GM21737 (cell line): ENCODE measurements around the gene KLK10.

Experiments
- ATAC-seq: cut with Tn5 transposase; IDR thresholded peaks from one replicate; pipeline ENCODE4 v1.9.1; 2021; ENCODE audit warnings: mild to moderate bottlenecking, moderate library complexity; ENCODE audit not compliant: unreplicated experiment

Gene KLK10, protein sequence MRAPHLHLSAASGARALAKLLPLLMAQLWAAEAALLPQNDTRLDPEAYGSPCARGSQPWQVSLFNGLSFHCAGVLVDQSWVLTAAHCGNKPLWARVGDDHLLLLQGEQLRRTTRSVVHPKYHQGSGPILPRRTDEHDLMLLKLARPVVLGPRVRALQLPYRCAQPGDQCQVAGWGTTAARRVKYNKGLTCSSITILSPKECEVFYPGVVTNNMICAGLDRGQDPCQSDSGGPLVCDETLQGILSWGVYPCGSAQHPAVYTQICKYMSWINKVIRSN

DNA sequence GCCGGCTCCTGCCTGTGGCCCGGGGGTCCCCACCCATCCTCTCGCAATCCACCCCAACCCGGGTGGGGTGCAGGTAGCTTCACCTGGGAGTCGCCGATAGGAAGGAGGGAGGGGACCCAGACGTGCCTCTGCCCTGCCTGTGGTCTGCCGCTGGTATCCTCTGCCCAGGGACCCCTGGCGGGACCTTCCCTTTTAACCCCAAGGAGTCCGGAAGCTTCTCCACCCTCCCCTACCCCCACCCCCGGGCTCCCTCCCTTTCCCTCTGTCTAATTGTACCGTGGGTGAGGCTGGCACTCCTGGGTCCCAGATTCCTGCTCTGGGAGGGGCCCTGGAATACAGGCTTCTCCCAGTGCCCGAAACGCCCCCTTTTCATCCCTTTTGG lies at the start of gene KLK10:
TSS of gene KLK10 (minus strand) at position 166 of the 382 bp plus-strand sequence. CDS start 579 bp downstream, outside the sequence.
- ATAC-seq, result no peak

DNA sequence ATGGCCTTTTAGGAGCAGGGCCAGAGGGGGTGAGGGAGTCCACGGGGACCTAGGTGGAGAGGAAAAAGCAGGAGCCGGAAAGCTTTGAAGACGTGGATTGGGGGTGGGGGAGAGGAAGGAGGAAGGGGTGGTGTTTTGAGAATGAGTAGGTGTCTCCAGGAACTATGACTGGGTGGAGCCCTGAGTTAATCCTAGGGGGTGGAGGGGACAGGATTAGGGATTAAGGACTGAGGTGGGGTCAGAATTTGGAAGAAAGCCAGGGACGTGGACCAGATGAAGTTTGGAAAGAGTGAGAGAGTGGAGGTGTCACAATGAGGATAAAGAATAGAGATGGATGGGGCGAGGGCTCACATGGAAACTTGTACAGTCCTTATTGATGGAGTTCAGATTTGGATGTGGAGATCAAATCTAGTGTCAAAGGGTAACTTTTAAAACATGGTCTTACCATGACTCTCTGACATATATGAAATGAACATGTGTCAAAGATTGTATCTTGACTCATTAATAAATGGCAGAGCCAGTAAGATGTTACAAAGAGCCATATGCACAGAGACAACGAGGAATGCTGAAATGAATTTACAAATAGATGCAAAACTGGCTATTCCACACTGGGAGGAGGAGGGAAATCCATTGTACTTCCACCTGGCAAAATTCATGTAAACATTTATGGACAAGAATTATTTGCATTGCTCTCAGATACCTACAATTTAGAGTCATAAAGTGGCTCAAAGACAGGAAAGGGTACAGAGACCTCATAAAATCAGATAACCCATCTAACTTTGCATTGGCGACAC lies 47.1 kb upstream of the KLK10 start:
- no peak for ATAC-seq

DNA sequence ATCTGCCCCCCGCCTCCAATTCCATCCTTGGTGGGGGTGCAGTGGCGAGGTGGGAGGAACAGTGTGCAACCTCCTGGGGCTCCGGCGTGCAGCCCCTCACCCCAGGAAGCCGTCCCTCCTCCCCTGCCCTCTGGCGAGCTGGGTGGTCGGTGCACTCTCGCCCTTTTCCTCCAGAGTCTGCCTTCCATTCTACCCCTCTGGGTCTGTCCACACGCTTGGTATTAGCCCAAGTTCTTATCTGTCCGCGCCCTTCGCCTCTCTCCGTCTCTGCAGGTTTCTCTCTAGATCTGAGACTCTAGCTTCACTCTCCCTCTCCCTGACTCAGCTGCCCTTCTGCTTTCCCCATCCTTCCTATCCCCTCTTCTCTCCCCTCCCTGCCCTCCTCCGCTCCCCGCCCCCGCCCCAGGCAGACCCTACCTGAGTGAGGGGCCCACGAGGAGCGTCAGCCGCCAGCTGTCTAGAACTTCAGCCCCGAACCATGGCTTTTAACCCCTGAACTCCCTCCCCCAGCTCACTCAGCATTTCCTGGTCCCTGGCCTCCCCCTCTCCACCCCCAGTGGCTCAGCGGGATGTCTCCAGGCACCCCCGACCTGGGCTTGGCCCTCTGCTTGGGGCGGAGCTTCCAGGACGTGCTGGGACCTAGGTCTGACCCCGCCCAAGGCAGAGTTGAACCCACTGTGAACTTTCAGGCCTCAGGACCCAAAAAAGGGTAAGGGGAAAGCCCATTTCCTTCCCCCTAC lies 45.9 kb upstream of the KLK10 start:
- no peak for ATAC-seq

DNA sequence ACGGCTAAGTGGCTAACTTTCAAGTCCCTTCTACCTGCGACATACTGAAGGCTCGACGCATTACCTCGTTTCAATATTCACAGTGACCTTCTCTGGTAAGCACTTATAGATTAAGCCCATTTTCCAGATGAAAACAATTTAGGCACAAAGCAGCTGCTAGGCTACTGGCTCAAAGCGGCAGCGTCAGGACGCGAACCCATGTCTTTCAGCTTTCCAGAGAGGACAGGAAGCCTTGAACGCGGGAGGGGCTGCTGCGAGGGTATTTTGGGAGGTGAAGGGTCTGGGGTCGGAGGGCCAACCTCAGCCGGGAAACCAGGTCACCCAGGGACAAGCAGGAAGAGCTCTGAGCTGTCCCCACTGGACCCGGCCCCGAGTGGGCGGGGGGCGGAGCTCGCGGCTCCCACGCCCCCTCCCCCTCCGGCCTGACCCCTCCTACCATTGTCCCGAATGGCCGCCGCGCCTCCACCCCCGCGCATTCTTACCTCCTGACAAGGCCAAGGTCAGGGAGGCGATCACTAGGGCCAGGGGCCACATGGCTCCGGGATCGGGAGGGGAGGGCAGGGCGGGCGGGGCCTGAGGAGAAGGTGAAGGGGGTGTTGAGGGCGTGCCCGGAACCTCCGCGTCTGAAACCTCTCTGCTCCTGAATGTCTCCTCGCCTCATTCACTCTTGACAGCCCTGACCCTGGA lies 45.2 kb upstream of the KLK10 start, which contains the start of gene KLK13:
TSS of gene KLK13 (minus strand) at position 559 of the 687 bp plus-strand sequence. CDS start at position 534, 25 bp downstream.
- no peak for ATAC-seq

DNA sequence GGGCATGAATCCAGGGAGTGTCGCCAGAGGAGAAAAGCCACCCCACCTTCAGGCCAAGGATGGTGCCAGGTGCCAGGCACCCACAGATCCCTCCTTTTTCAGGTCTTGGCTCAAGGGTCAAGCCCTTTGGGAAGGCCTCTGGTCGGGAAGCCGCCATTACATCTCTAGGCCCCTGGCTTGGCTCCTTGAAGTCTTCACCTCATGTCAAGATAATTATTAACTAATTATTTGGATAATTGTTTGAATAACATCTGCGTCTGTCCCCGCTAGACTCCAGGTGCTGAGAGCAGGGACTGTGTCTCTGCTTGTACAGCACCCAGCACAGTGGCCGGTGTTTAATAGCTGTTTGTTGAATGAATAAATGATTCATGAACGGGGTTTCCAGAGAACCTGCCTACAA lies 44.2 kb upstream of the KLK10 start:
- no peak for ATAC-seq

DNA sequence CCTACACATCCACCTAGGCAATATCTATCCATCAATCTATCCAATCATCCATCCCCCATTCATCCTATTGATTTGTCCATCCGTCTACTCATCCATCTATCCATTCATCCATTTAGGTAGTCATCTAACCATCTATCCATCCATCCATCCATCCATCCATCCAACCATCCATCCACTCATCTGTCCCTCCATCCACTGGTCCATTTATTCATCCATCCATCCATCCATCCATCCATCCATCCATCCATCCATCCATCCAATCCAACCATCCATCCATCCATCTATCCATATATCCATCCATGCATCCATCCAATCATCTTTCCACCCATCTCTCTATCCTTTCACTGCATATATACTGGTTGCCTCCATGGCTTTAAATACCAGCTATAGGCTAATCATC lies 41.5 kb upstream of the KLK10 start:
- ATAC-seq, result no peak

DNA sequence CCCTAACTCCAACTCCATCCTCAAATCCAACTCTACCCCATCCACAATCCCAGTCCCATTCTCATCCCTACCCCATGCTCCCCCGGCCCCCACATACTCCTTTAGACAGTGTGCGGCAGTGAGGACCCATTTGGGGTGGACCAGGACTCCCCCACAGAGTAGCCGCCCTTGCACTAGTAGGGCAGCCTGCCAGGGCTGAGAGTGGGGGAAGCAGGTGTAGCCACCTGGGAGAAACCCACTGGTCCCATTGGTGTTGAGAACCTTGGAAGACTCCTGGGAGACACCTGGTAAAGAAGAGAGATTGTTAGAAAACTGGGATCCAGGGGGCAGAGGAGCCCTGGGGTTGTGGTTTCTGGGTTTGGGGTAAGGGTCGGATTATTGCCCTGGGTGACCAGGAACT lies 40.8 kb upstream of the KLK10 start:
- ATAC-seq, result no peak

DNA sequence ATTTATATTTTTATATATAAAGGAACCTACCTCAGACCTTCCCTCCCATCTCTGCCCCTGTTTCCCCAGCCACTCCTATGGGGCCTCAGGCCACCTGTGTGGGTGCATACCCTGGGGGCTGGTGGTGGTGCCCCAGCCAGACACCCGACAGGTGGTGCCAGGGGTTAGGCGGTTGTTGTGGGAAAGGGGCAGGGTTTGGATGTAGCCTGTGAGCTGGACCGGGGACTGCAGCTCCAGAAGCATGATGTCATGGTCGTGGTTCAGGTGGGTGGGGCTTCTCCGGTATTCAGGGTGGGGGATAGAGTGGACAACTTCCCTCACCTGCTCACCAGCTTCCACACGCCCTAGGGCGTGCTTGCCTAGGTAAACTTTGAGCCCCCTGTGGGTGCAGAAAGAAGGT lies 40.2 kb upstream of the KLK10 start:
- no peak for ATAC-seq

DNA sequence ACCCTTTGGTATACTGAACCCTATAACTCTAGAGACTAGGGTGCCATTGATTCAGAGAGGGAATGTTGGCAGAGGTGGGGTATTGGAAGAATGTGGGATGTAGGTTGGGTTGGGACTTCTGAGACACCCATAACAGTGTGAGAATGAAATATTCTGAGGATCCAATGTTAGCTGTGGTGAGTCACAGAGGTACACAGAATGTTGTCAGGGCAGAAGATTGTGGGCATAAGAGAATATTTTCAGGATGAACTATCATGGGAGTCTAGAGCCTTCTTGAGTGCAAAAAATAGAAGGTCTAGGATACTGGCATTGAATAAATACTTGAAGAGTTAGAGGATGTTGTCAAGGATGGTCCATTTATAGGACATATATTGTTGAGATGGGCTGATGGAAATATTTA lies 36.4 kb upstream of the KLK10 start:
- no peak for ATAC-seq

DNA sequence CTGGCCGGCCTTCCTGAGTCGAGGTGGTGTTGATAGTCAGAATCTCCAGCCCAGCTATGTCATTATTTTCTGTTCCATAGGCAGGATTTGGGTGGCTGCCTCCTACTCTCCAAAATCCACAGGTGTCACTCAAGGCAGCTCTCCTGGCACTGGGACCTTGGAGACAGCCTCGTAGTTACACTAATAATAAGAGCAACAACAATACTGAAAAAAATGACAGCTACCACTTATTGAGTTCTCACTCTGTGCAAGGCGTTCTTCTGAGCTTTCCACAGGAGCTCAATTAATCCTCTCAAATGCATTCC lies 27.5 kb upstream of the KLK10 start:
- no peak for ATAC-seq

DNA sequence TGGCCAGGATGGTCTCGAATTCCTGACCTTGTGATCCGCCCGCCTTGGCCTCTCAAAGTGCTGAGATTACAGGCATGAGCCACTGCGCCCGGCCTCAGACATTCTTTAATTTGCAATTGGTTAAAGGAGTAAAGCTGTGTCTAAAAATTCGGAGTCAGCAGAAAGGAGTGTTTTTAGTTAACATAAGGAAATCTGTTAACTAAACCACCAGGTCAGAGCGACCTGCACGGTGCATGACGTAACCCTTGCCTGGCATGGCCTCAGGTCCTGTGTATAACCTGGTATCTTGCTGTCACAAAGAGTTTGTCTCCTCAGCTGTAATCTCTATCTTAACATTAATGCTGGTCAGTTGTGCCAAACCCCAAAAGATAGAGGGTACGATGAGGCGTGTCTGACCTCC lies 24.8 kb upstream of the KLK10 start:
- no peak for ATAC-seq

DNA sequence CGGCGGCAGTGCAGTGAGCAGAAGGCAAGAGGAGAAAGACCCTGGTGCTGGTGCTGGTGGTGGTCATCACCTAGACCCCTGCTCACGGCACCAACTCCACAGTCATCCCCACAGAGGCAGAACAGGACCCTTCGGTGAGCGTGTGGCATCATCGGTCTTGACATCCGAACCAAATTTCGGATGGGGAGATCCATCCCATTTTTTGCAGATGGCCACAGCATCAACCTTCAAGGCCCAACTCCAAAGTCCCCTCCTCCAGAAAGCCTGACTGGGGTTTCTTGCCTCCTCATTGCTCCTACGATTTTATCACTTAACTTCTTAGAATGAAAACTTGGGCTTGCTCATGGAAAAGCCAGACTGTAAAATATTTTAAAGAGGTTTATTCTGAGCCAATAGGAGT lies 24.0 kb upstream of the KLK10 start:
- no peak for ATAC-seq

DNA sequence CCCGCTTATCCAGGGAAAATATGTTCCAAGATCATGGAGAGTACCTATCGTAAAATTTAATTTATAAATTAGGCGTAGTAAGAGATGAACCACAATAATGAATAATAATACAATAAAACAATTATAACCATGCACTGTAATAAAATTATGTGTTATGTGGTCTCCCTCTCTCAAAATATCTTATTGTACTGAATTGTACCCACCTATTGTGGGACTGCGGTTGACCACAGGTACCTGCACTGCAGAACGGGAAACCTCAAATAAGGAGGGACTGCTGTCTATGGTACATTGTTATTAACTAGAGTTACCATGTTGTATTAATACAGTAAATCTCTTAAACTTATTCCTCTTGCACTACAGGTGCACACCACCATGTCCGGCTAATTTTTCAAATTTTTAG lies 20.6 kb upstream of the KLK10 start:
- no peak for ATAC-seq

DNA sequence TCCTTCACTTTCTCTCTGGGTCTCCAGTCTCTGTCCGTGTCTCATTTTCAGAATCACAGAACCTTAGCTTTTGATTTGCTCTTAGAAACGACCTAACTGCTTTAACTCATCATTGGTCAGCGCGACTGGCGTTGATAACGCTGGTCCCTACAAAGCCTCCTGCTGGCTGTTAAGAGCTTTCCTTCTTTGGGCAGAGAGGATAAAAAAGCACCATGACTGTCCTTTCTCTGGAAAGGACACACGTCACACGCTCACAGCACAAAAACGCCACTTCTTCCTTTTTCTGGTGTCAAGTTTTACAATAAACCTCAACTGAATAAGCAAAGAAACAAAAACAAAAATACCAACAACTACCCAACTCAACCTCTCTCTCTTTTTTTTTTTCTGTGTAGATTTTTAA lies 17.0 kb upstream of the KLK10 start:
- ATAC-seq, result no peak

DNA sequence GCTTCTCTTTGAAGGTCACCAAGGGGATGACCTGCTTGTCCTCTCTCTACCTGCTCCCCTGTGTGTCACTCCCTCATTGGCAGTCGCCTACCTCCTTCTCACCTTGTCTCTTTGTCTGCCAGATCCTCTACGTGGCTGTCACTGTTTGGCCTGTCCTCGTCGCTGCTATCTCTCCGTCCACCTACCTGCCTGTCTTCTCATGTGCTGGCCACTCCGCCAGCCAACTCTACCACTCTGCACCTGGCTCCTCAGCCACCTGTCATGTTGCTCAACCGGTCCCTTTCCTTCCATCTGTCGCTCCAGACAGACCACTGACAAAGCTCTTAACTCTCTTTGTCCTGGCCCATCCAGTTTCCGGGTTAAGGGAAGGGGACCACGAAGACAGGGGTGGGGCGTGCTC lies 15.2 kb upstream of the KLK10 start, which contains the start of gene KLK12:
TSS of gene KLK12 (minus strand) at position 299 of the 400 bp plus-strand sequence. CDS start 381 bp downstream, outside the sequence.
- ATAC-seq, result no peak

DNA sequence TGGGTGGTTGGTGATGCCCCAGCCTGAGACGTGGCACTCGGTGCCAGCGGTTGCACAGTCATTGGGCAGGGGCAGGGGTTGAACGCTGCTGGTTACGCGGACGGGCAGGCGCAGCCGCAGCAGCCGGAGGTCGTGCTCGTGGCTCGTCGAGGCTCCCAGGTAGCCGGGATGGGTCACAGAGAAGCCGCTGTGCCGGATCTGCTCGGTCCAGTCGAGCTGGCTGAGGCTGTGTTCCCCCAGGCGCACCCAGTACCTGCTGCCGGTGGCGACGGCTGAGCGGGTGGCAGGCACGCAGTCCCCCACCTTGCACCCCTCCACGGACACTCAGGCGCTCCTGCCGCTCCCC lies 12.3 kb upstream of the KLK10 start:
- no peak for ATAC-seq

DNA sequence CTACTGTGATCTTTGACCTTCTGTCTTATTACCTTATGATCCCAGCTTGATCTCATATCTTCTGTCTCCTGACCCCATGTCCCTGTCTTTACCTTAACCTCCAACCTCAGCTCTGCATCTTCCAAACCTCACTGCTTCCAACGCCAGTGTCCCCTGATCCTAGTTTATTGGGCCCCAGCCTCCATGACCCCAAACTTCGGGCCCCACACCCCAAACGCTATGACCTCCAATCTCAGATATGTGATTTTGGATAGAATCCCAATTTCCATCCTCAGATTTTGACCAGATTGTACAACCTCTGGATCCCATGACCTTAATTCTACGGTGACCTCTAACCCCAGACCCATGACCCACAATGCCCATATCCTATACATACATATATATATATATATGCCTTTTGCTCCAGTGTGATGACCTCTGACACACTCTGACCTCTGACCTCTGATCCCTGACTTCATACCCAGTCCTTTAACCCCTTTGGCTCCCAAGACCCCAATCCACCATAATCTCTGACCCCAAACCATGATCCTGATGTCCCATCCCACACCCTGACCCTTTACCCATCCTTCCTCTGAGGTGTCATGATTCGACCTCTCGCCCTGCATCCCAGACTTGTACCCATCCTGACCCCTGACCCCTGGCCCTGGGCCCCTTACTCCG lies 11.8 kb upstream of the KLK10 start:
- no peak for ATAC-seq

DNA sequence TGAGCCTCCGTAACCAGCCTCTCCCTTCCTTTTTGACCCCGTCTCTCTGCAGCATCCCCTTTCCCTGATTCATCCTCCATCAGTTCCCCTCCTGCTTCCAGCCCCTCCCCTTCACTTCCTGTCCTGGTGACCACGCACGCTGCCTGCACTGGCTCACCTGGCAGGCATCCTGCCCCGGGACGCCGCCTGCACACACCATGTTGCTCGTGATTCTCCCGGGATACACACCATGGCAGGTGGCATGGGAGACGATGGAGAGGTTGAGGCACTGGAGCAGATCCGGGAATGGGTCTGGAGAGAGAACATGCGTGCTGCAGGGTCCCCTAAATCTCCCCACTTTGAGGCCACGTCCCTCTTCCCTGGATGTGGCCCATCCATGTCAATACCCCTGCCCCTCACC lies 11.1 kb upstream of the KLK10 start:
- no peak for ATAC-seq

DNA sequence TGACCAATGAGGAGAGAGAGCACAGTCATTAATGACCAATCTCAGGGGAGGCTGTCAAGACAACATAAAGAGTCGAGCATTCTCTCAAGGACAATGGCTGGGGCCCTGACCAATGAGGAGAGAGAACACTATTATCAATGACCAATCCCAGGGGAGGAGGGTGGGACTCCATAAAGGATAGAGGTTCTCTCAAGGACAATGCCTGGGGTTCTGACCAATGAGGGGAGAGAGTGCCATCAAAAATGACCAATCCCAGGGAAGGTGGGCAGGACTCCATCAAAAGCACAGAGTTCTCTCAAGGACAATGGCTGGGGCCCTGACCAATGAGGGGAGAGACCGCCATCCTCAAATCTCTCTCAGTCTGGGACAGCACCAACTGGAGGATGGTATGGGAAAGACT lies 10.2 kb upstream of the KLK10 start:
- ATAC-seq, result no peak

DNA sequence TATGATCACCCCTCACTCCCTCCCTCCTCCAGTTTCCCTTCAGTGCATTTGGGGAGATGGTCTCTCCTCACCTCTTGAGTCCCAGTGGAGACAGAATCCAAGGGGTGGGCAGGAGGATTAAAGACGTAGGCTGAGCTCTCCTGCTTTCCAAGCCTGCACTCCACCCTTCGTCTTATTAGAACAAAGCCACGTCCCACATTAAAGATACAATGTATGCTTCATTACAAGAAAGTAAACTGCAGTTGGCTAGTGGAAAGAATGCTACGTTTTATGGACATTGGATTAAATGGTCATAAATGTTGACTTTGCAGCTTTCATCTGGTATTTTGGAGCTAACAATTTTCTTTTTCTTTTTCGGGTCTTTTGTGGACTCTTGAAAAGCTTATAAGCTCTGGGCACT lies 8.4 kb upstream of the KLK10 start:
- no peak for ATAC-seq
